Esophagus muscularis mucosa (tissue), 4 donors: ENCODE data around the gene CASP1. TPM values are rescaled to one million over a fixed set of nuclear protein-coding genes. Genes with fewer than 3 reads are reported as not detected.

Experiments
- DNase-seq: peaks from one replicate; pipeline ENCODE4 v3.0.0-alpha.2; 2017; ENCODE audit errors: extremely low spot score
- H3K27ac ChIP-seq, 4 donors: fragments of 200-600 bp; sonication (generic); replicated peaks in 1 of 4; 1 replicate in 3 of 4; 2 replicates in 1 of 4; pipeline ENCODE4 v1.5.1; 2016 to 2019; ENCODE audit warnings: mild to moderate bottlenecking in 1 of 4
- H3K27me3 ChIP-seq, 4 donors: fragments of 200-600 bp; sonication (generic); one replicate each; pipeline versions ENCODE4 v1.5.1 to v1.6.0; 2016 to 2019
- H3K36me3 ChIP-seq, 4 donors: fragments of 200-600 bp; sonication (generic); one replicate each; pipeline ENCODE4 v1.5.1; 2016 to 2019
- H3K4me1 ChIP-seq, 4 donors: fragments of 200-600 bp; sonication (generic); one replicate each; pipeline ENCODE4 v1.5.1; 2016 to 2019
- H3K4me3 ChIP-seq, 4 donors: fragments of 200-600 bp; sonication (generic); 1 replicate in 2 of 4; 2 replicates in 2 of 4; pipeline ENCODE4 v1.5.1; 2016 to 2019; ENCODE audit warnings: mild to moderate bottlenecking in 4 of 4, moderate library complexity in 1 of 4
- H3K9me3 ChIP-seq, 4 donors: fragments of 200-600 bp; sonication (generic); 1 replicate in 3 of 4; 2 replicates in 1 of 4; pipeline ENCODE4 v1.5.1; 2016 to 2019
- CTCF ChIP-seq, 3 experiments: fragments of 200-600 bp in 2 of 3; fragments of 450-650 bp in 1 of 3; sonication (generic) in 2 of 3; IDR thresholded peaks; one replicate each; pipeline ENCODE4 v1.5.1; 2017 to 2019; ENCODE audit warnings: antibody characterized with exemption in 3 of 3, mild to moderate bottlenecking in 2 of 3, moderate library complexity in 1 of 3
- EP300 ChIP-seq: sonication (generic); formaldehyde crosslinking; IDR thresholded peaks from one replicate; pipeline ENCODE4 v1.6.1; 2017; ENCODE audit warnings: antibody characterized with exemption
- POLR2A ChIP-seq: fragments of 450-650 bp; IDR thresholded peaks from one replicate; pipeline ENCODE4 v1.6.1; 2017; ENCODE audit warnings: antibody characterized with exemption, moderate library complexity, mild to moderate bottlenecking, low read depth
- POLR2AphosphoS5 ChIP-seq, 2 donors: sonication (generic); formaldehyde crosslinking; IDR thresholded peaks; one replicate each; pipeline ENCODE4 v1.6.1; 2017; ENCODE audit warnings: antibody characterized with exemption in 2 of 2
- WGBS: methylation state at CpG from one replicate; pipeline ENCODE4 v1.1.5; 2018; 5-methylcytosine and 5-hydroxymethylcytosine counted together
- intact Hi-C: fragments of 100-400 bp; cut with DNase I; formaldehyde crosslinking; loops from one replicate; pipeline ENCODE4 v1.15.1; 2023
- total RNA-seq, 4 donors: library from RNA; depleted of rRNA; stranded (reverse); fragments of >200 nt; gene quantifications; one replicate each; pipeline versions ENCODE4 v1.1.0 to v1.2.1, GENCODE V29; 2016

The CASP1 gene
- total RNA-seq, 4 donors from 2014 or later, result 3.7 to 11.1 (median 8.0) TPM

DNA sequence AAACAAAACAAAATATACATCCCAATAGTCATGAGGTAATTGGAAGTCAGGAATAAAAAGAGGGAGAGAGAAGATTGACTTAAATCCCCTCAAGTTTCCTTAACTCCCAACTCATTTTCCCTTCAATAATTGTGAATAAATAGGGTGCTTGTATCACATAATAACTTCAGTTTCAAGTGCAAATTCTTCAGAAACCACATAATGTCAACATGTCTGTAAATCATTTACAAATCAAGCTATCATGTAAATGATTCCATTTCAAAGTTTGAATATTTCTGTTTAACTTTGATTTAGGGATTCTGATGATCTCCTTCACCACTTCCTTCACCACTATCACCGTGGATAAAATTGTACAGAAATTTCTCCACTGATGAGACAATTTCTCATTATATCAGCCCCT lies 35.2 kb downstream of the CASP1 start:
- 90% methylated on average over 1 of the region's 1 CpG for WGBS
- H3K4me1 ChIP-seq, result no peaks in the 10 kb centered on the region
- intact Hi-C loops, result no loop called here

DNA sequence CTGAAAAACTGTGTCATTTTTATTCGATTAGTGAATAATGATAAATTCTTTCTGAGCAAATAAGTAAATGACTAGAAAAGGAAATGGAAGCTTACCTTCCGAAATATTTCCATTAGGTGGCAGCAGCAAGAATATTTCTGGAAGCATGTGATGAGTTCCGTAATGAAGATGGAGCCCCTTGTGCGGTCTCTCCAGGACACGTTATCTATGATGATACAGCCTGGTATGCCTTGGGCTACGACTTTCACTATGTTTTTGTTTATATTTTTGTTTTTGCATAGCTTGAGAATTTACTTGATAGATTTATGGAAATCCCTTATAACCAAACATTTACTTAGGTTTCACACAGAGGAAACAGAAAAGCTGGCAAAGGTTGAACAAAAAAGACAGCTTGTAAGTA lies 37.7 kb downstream of the CASP1 start:
- 84% methylated on average over 6 of the region's 6 CpGs for whole genome bisulfite sequencing
- H3K27me3 ChIP-seq, result no peaks in the 10 kb centered on the region
- H3K27ac ChIP-seq, result no peak overlapping the region
- intact Hi-C loops, result no loop called here
- H3K36me3 ChIP-seq, result no peaks in the 10 kb centered on the region
- H3K4me1 ChIP-seq, result no peaks in the 10 kb centered on the region
- no peak for TF ChIP-seq CTCF (IDR thresholded peaks at IDR 0.05)
- no peak for TF ChIP-seq POLR2A
- H3K4me3 ChIP-seq, result no peak overlapping the region
- DNase-seq, result no peak
- no peaks in the 10 kb centered on the region for H3K9me3 ChIP-seq

More for the DNA sequence above, 35.2 kb downstream of the CASP1 start:
- DNase-seq, result no peak
- Histone ChIP-seq H3K4me3 (no peak overlapping the region), H3K36me3 (no peaks in the 10 kb centered on the region), H3K27me3 (no peaks in the 10 kb centered on the region), H3K9me3 (no peaks in the 10 kb centered on the region), H3K27ac (no peak overlapping the region)
- no peak for TF ChIP-seq POLR2A
- TF ChIP-seq POLR2AphosphoS5 (IDR thresholded peaks at IDR 0.05), result no peak
- TF ChIP-seq EP300, result no peak
- TF ChIP-seq CTCF (IDR thresholded peaks at IDR 0.05), result no peak

DNA sequence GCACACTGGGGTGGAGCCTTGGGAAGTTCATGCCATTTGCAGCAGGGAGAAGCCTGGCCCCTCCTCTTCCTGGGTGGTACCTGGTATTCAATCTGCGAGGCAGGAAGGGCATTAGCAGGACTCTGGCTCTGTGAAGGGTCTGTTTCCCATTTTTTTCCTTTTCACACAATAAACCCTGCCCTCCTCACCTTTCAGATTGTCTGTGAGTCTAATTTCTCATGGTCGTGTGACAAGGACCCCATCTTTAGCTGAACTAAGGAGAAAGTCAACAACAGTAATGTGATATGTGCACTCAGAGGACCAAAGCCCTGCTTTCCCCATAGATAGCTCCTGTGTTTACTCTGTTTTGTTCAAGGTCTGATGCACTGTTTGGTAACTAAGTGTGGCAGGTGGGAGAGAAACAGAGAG lies 39.9 kb downstream of the CASP1 start:
- DNase-seq, result no peak
- H3K36me3 ChIP-seq, result no peaks in the 10 kb centered on the region
- whole genome bisulfite sequencing, result 63% methylated on average over 2 of the region's 2 CpGs
- H3K27ac ChIP-seq, result no peak overlapping the region
- no peaks in the 10 kb centered on the region for H3K27me3 ChIP-seq
- no peak for TF ChIP-seq POLR2AphosphoS5 (IDR thresholded peaks at IDR 0.05)
- no peak for TF ChIP-seq EP300
- no peak for TF ChIP-seq POLR2A
- TF ChIP-seq CTCF (IDR thresholded peaks at IDR 0.05), result no peak
- H3K4me3 ChIP-seq, result no peak overlapping the region
- H3K4me1 ChIP-seq, result no peaks in the 10 kb centered on the region
- no peaks in the 10 kb centered on the region for H3K9me3 ChIP-seq
- intact Hi-C loops, result no loop called here

DNA sequence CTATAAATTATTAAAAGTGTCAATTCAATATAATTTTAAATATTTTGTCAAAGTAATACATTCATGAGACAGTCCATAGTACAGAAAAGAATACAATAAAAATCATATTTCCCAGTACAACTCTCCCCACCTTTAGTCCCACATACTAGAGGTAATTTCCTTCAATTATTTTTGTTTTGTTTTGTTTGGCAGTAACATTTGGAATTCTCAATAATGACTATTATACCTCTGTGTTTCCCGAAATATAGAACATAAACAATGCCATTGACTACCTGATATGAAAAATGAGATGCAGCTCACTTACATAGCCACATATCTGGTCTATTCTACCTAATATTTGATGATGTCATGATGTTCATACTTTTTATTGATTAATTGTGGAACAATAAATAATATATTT lies 42.2 kb downstream of the CASP1 start:
- WGBS, result 71% methylated on average over 1 of the region's 1 CpG
- TF ChIP-seq CTCF (IDR thresholded peaks at IDR 0.05) (no peak), POLR2AphosphoS5 (IDR thresholded peaks at IDR 0.05) (no peak), POLR2A (no peak), EP300 (no peak)
- H3K9me3 ChIP-seq, result peaks cover 0 to 9% (median 0%) of the 10 kb centered on the region in 4 donors
- no peaks in the 10 kb centered on the region for H3K4me1 ChIP-seq
- H3K27ac ChIP-seq, result no peak overlapping the region
- H3K4me3 ChIP-seq, result no peak overlapping the region
- H3K27me3 ChIP-seq, result no peaks in the 10 kb centered on the region
- H3K36me3 ChIP-seq, result no peaks in the 10 kb centered on the region
- intact Hi-C loops, result no loop called here
- no peak for DNase-seq

GRCh38 chr11:104991994-104992393 lies 43.0 kb downstream of the CASP1 start:
- no peak overlapping the region for H3K27ac ChIP-seq
- H3K27me3 ChIP-seq, result no peaks in the 10 kb centered on the region
- H3K36me3 ChIP-seq, result no peaks in the 10 kb centered on the region
- no peak for TF ChIP-seq POLR2A
- TF ChIP-seq CTCF (IDR thresholded peaks at IDR 0.05), result no peak
- no peak for TF ChIP-seq POLR2AphosphoS5 (IDR thresholded peaks at IDR 0.05)
- TF ChIP-seq EP300, result no peak
- peaks cover 0 to 9% (median 0%) of the 10 kb centered on the region in 4 donors for H3K9me3 ChIP-seq
- WGBS, result 94% methylated on average over 4 of the region's 4 CpGs
- H3K4me1 ChIP-seq, result no peaks in the 10 kb centered on the region
- no peak for DNase-seq
- intact Hi-C loops, result no loop called here
- no peak overlapping the region for H3K4me3 ChIP-seq
